Neural cell (in vitro differentiated cells): ENCODE data around the gene TTLL4. TPM values are rescaled to one million over a fixed set of nuclear protein-coding genes. Genes with fewer than 3 reads are reported as not detected.

ENCODE experiments used
- H2AFZ ChIP-seq: fragments of 200-600, 300-800 bp; sonication (generic), shearing (Covaris generic); 2 replicates; pipeline ENCODE4 v1.6.0; 2014; ENCODE audit warnings: low read depth, mild to moderate bottlenecking, antibody characterized with exemption, low read length, moderate library complexity
- H3F3A ChIP-seq: fragments of 200-600 bp; shearing (Covaris generic); 2 replicates; pipeline ENCODE4 v1.6.1; 2016; ENCODE audit warnings: mild to moderate bottlenecking, moderate library complexity, mixed read lengths, antibody characterized with exemption, low read length; ENCODE audit not compliant: insufficient read depth, poor library complexity, severe bottlenecking
- H3K27ac ChIP-seq: fragments of 200-600, 300-800 bp; sonication (generic), shearing (Covaris generic); 2 replicates; pipeline ENCODE4 v1.5.1; 2014; ENCODE audit warnings: mild to moderate bottlenecking, low read length, moderate library complexity
- H3K27me3 ChIP-seq: fragments of 300-800, 200-600 bp; sonication (generic), shearing (Covaris generic); 2 replicates; pipeline ENCODE4 v1.6.0; 2014; ENCODE audit warnings: mild to moderate bottlenecking, low read depth, low read length, moderate library complexity; ENCODE audit not compliant: insufficient read depth
- H3K36me3 ChIP-seq: fragments of 300-800, 200-600 bp; sonication (generic), shearing (Covaris generic); 2 replicates; pipeline ENCODE4 v1.5.1; 2014; ENCODE audit warnings: mild to moderate bottlenecking, antibody characterized with exemption, low read length, moderate library complexity; ENCODE audit not compliant: insufficient read depth
- H3K4me2 ChIP-seq: fragments of 300-800, 200-600 bp; sonication (generic), shearing (Covaris generic); 2 replicates; pipeline ENCODE4 v1.6.0; 2014; ENCODE audit warnings: mild to moderate bottlenecking, low read length
- H3K4me3 ChIP-seq: fragments of 300-800, 200-600 bp; sonication (generic), shearing (Covaris generic); 2 replicates; pipeline ENCODE4 v1.5.1; 2014; ENCODE audit warnings: mild to moderate bottlenecking, low read length, moderate library complexity
- H3K79me2 ChIP-seq: fragments of 200-600 bp; shearing (Covaris generic); replicated peaks from 2 replicates; pipeline ENCODE4 v1.6.0; 2014; ENCODE audit warnings: mild to moderate bottlenecking, low read length, moderate library complexity; ENCODE audit not compliant: insufficient read depth
- H3K9ac ChIP-seq: fragments of 300-800, 200-600 bp; sonication (generic), shearing (Covaris generic); 2 replicates; pipeline ENCODE4 v1.6.1; 2016; ENCODE audit warnings: mild to moderate bottlenecking, low read length, mixed read lengths
- H3K9me2 ChIP-seq: fragments of 200-600 bp; shearing (Covaris generic); 2 replicates; pipeline ENCODE4 v1.6.1; 2016; ENCODE audit warnings: mild to moderate bottlenecking, low read length, mixed read lengths; ENCODE audit not compliant: insufficient read depth
- H3K9me3 ChIP-seq: fragments of 200-600, 300-800 bp; sonication (generic), shearing (Covaris generic); 2 replicates; pipeline ENCODE4 v1.6.1; 2016; ENCODE audit warnings: mild to moderate bottlenecking, mixed run types, low read length, moderate library complexity, mixed read lengths
- H4K20me1 ChIP-seq: fragments of 200-600 bp; shearing (Covaris generic); 2 replicates; pipeline ENCODE4 v1.6.1; 2016; ENCODE audit warnings: mild to moderate bottlenecking, mixed run types; ENCODE audit not compliant: insufficient read depth
- EP300 ChIP-seq: fragments of 450-650 bp; conservative IDR thresholded peaks from 2 replicates; pipeline ENCODE4 v1.6.1; 2014; ENCODE audit warnings: antibody characterized with exemption, mild to moderate bottlenecking, moderate library complexity; ENCODE audit not compliant: poor library complexity, severe bottlenecking
- EZH2 ChIP-seq: fragments of 200-600, 300-800 bp; shearing (Covaris generic), sonication (generic); IDR thresholded peaks from 2 replicates; pipeline ENCODE4 v1.6.1; 2014; ENCODE audit warnings: antibody characterized with exemption, low read length, borderline replicate concordance, mild to moderate bottlenecking; ENCODE audit not compliant: insufficient read depth, poor library complexity, severe bottlenecking
- MXI1 ChIP-seq: fragments of 450-650 bp; conservative IDR thresholded peaks from 2 replicates; pipeline ENCODE4 v1.6.1; 2014; ENCODE audit warnings: antibody characterized with exemption, mild to moderate bottlenecking; ENCODE audit not compliant: poor library complexity, severe bottlenecking
- POLR2AphosphoS5 ChIP-seq: IDR thresholded peaks from 2 replicates; pipeline ENCODE4 v1.6.1; 2012
- RAD21 ChIP-seq: fragments of 450-650 bp; conservative IDR thresholded peaks from 2 replicates; pipeline ENCODE4 v1.6.1; 2014; ENCODE audit warnings: antibody characterized with exemption, mild to moderate bottlenecking, moderate library complexity
- SMC3 ChIP-seq: fragments of 450-650 bp; conservative IDR thresholded peaks from 2 replicates; pipeline ENCODE4 v1.6.1; 2014; ENCODE audit warnings: antibody characterized with exemption, mild to moderate bottlenecking, moderate library complexity; ENCODE audit not compliant: poor library complexity
- TAF1 ChIP-seq: IDR thresholded peaks from 2 replicates; pipeline ENCODE4 v1.6.1; 2012; ENCODE audit warnings: low read depth
- polyA plus RNA-seq: library from polyadenylated mRNA; depleted of rRNA; stranded (reverse); fragments of >200 nt; gene quantifications from 2 replicates; pipeline ENCODE4 v1.2.3, GENCODE V29; 2014
- TF ChIP-seq, protein P1 (sequence below): fragments of 450-650 bp; IDR thresholded peaks from 2 replicates; pipeline ENCODE4 v1.5.1; 2014; ENCODE audit warnings: antibody characterized with exemption, mild to moderate bottlenecking, moderate library complexity; ENCODE audit not compliant: poor library complexity, severe bottlenecking
- TF ChIP-seq, protein P2 (sequence below): IDR thresholded peaks from 2 replicates; pipeline ENCODE4 v1.6.1; 2012; ENCODE audit warnings: borderline replicate concordance

TTLL4 gene
- polyA plus RNA-seq, 1 donor from 2014 or later: 5.3 TPM

DNA sequence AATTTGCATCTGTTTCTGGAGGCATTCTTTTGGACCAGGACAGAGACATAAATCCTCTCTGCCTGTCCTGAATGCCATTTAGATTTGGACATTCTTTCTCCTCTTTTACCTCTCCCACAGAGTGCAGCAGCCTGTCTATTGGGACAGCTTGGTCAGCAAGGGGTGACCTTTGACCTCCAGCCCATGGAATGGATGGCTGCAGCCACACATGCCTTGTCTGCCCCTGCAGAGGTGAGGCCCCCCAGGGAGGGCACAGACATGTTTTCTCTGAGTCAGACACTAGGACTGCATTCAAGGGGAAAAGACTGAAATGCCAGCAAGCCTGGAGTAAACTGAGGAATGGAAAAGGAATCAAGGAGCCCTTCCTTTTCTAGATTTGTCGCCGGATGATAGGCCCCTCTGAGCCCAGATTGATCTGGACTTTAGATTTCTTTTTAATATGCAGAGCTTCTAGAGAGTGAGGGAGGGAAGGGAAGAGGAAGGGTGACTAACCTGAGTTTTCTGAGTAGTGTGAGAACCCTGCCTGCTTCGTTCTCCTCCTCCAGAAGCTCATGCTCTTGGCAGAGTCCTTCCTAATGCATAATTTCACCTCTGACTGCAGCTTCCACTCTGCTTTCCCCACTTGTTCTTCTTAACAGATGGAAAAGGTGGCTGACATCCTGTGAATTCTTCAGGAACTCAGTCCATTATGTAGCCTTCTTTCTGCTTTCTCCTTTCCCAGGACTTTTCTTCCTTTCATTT, 16.1 kb upstream of the TTLL4 start:
- Histone ChIP-seq H3K36me3 (no peaks in the 10 kb centered on the region), H3K27ac (no peak overlapping the region), H3K79me2 (no peaks in the 10 kb centered on the region), H3K27me3 (no peaks in the 10 kb centered on the region), H3K4me3 (no peak overlapping the region), H3K9me3 (no peaks in the 10 kb centered on the region), H3K9me2 (no peaks in the 10 kb centered on the region), H4K20me1 (no peaks in the 10 kb centered on the region), H2AFZ (no peak overlapping the region), H3K4me2 (no peak overlapping the region), H3K9ac (no peak overlapping the region), H3F3A (no peaks in the 10 kb centered on the region)
- TF ChIP-seq POLR2AphosphoS5 (no peak), TAF1 (no peak), EP300 (no peak), SMC3 (no peak), MXI1 (no peak), RAD21 (no peak), EZH2 (no peak)
- TF ChIP-seq, protein P1, sequence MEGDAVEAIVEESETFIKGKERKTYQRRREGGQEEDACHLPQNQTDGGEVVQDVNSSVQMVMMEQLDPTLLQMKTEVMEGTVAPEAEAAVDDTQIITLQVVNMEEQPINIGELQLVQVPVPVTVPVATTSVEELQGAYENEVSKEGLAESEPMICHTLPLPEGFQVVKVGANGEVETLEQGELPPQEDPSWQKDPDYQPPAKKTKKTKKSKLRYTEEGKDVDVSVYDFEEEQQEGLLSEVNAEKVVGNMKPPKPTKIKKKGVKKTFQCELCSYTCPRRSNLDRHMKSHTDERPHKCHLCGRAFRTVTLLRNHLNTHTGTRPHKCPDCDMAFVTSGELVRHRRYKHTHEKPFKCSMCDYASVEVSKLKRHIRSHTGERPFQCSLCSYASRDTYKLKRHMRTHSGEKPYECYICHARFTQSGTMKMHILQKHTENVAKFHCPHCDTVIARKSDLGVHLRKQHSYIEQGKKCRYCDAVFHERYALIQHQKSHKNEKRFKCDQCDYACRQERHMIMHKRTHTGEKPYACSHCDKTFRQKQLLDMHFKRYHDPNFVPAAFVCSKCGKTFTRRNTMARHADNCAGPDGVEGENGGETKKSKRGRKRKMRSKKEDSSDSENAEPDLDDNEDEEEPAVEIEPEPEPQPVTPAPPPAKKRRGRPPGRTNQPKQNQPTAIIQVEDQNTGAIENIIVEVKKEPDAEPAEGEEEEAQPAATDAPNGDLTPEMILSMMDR: no peak
- TF ChIP-seq, protein P2, sequence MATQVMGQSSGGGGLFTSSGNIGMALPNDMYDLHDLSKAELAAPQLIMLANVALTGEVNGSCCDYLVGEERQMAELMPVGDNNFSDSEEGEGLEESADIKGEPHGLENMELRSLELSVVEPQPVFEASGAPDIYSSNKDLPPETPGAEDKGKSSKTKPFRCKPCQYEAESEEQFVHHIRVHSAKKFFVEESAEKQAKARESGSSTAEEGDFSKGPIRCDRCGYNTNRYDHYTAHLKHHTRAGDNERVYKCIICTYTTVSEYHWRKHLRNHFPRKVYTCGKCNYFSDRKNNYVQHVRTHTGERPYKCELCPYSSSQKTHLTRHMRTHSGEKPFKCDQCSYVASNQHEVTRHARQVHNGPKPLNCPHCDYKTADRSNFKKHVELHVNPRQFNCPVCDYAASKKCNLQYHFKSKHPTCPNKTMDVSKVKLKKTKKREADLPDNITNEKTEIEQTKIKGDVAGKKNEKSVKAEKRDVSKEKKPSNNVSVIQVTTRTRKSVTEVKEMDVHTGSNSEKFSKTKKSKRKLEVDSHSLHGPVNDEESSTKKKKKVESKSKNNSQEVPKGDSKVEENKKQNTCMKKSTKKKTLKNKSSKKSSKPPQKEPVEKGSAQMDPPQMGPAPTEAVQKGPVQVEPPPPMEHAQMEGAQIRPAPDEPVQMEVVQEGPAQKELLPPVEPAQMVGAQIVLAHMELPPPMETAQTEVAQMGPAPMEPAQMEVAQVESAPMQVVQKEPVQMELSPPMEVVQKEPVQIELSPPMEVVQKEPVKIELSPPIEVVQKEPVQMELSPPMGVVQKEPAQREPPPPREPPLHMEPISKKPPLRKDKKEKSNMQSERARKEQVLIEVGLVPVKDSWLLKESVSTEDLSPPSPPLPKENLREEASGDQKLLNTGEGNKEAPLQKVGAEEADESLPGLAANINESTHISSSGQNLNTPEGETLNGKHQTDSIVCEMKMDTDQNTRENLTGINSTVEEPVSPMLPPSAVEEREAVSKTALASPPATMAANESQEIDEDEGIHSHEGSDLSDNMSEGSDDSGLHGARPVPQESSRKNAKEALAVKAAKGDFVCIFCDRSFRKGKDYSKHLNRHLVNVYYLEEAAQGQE: no peak

DNA sequence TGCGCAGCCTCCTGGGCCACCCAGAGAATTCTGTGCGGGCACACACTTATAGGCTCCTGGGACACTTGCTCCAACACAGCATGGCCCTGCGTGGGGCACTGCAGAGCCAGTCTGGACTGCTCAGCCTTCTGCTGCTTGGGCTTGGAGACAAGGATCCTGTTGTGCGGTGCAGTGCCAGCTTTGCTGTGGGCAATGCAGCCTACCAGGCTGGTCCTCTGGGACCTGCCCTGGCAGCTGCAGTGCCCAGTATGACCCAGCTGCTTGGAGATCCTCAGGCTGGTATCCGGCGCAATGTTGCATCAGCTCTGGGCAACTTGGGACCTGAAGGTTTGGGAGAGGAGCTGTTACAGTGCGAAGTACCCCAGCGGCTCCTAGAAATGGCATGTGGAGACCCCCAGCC, 11.8 kb upstream of the TTLL4 start:
- H3K9me2 ChIP-seq: no peaks in the 10 kb centered on the region
- H3K4me3 ChIP-seq: no peak overlapping the region
- H2AFZ ChIP-seq: no peak overlapping the region
- no peaks in the 10 kb centered on the region for H3F3A ChIP-seq
- H3K9me3 ChIP-seq: no peaks in the 10 kb centered on the region
- no peak for TF ChIP-seq TAF1
- no peak overlapping the region for H3K27ac ChIP-seq
- no peak overlapping the region for H3K9ac ChIP-seq
- no peaks in the 10 kb centered on the region for H3K27me3 ChIP-seq
- no peaks in the 10 kb centered on the region for H4K20me1 ChIP-seq
- H3K4me2 ChIP-seq: no peak overlapping the region
- H3K79me2 ChIP-seq: no peaks in the 10 kb centered on the region
- no peaks in the 10 kb centered on the region for H3K36me3 ChIP-seq
